ENCODE measurements around the gene LCORL. TPM values are rescaled to one million over a fixed set of nuclear protein-coding genes. Genes with fewer than 3 reads are reported as not detected.
"Not testable (repeated sequence)": the region's sequence is repeated elsewhere in the genome, so short reads cannot be mapped to it uniquely, and the experiment has no call there.

The LCORL gene
- total RNA-seq, 2 experiments from 2014 or later = 31.4 to 37.4 TPM

DNA sequence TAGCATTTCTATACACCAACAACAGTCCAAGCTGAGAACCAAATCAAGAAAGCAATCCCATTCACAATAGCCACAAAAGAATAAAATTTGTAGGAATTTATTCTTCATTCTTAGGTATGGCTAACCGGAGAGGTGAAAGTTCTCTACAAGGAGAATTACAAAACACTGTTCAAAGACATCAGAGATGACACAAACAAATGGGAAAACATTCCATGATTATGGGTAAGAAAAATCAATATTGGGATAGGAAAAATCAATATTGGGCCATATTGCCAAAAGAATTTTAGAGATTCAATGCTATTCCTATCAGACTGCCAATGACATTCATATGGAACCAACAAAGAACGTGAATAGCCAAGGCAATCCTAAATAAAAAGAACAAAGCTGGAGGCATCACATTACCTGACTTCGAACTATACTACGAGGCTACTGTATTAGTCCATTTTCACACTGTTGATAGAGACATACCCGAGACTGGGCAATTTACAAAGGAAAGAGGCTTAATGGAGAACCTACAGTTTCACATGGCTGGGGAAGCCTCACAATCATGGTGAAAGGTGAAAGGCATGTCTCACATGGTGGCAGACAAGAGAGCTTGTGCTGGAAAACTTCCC lies 161.7 kb downstream of the LCORL start:
- no peaks in the 10 kb centered on the region for H3K9me2 ChIP-seq (ENCODE audit: insufficient read depth, low read length)
- TF ChIP-seq, protein P1, sequence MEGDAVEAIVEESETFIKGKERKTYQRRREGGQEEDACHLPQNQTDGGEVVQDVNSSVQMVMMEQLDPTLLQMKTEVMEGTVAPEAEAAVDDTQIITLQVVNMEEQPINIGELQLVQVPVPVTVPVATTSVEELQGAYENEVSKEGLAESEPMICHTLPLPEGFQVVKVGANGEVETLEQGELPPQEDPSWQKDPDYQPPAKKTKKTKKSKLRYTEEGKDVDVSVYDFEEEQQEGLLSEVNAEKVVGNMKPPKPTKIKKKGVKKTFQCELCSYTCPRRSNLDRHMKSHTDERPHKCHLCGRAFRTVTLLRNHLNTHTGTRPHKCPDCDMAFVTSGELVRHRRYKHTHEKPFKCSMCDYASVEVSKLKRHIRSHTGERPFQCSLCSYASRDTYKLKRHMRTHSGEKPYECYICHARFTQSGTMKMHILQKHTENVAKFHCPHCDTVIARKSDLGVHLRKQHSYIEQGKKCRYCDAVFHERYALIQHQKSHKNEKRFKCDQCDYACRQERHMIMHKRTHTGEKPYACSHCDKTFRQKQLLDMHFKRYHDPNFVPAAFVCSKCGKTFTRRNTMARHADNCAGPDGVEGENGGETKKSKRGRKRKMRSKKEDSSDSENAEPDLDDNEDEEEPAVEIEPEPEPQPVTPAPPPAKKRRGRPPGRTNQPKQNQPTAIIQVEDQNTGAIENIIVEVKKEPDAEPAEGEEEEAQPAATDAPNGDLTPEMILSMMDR (conservative IDR thresholded peaks at IDR 0.05; ENCODE audit: low read length) = no peak
- no peak for TF ChIP-seq EZH2phosphoT487 (IDR thresholded peaks at IDR 0.05; ENCODE audit: borderline replicate concordance, low read depth, low read length)
- no peak overlapping the region for H3K27ac ChIP-seq (ENCODE audit: low read depth, low read length, poor library complexity, severe bottlenecking)
- no peaks in the 10 kb centered on the region for H3K4me1 ChIP-seq (ENCODE audit: insufficient read depth, low read length, poor library complexity, severe bottlenecking)
- H3K9me3 ChIP-seq (ENCODE audit: low read length) = no peaks in the 10 kb centered on the region
- intact Hi-C loops (cut with micrococcal nuclease; ENCODE audit: unreplicated experiment) = no loop called here
- H3K4me2 ChIP-seq (ENCODE audit: low read length) = no peak overlapping the region
- H3K79me2 ChIP-seq (ENCODE audit: insufficient read depth, low read depth, low read length) = no peaks in the 10 kb centered on the region
- no peaks in the 10 kb centered on the region; the same call in 1 of the 2 replicates for H3K36me3 ChIP-seq (ENCODE audit: insufficient read depth, low read length)
- no peak overlapping the region for H2AFZ ChIP-seq (ENCODE audit: low read length)
- no TSS peak for BruUV-seq (replicated peaks)
- POLR2A ChIA-PET = no interaction called here
- H4K20me1 ChIP-seq (ENCODE audit: insufficient read depth, low read length) = no peaks in the 10 kb centered on the region
- DNase-seq (ENCODE audit: low spot score) = no peak
- H3K4me3 ChIP-seq (ENCODE audit: low read depth, low read length, poor library complexity, severe bottlenecking) = no peak overlapping the region
- CTCF ChIA-PET (ENCODE audit: unreplicated experiment) = no interaction called here

GRCh38 chr4:17854036-17854435 lies 167.5 kb downstream of the LCORL start:
- ChIA-PET POLR2A (no interaction called here), CTCF (ENCODE audit: unreplicated experiment) (no interaction called here)
- no peaks in the 10 kb centered on the region for H3K4me1 ChIP-seq (ENCODE audit: insufficient read depth, low read length, poor library complexity, severe bottlenecking)
- H2AFZ ChIP-seq (ENCODE audit: low read length) = no peak overlapping the region
- intact Hi-C loops (cut with micrococcal nuclease; ENCODE audit: unreplicated experiment) = no loop called here
- H3K79me2 ChIP-seq (ENCODE audit: insufficient read depth, low read depth, low read length) = no peaks in the 10 kb centered on the region
- no peaks in the 10 kb centered on the region for H3K9me3 ChIP-seq (ENCODE audit: low read length)
- no peak overlapping the region for H3K4me3 ChIP-seq (ENCODE audit: low read depth, low read length, poor library complexity, severe bottlenecking)
- BruUV-seq (replicated peaks) = no TSS peak
- DNase-seq (ENCODE audit: low spot score) = no peak
- no peak overlapping the region for H3K27ac ChIP-seq (ENCODE audit: low read depth, low read length, poor library complexity, severe bottlenecking)
- no peaks in the 10 kb centered on the region for H4K20me1 ChIP-seq (ENCODE audit: insufficient read depth, low read length)
- H3K36me3 ChIP-seq (ENCODE audit: insufficient read depth, low read length) = no peaks in the 10 kb centered on the region
- H3K9me2 ChIP-seq (ENCODE audit: insufficient read depth, low read length) = no peaks in the 10 kb centered on the region
- no peak overlapping the region for H3K4me2 ChIP-seq (ENCODE audit: low read length)
- TF ChIP-seq EZH2phosphoT487 (IDR thresholded peaks at IDR 0.05; ENCODE audit: borderline replicate concordance, low read depth, low read length) = no peak
- TF ChIP-seq, protein P1 (conservative IDR thresholded peaks at IDR 0.05; ENCODE audit: low read length) = no peak

DNA sequence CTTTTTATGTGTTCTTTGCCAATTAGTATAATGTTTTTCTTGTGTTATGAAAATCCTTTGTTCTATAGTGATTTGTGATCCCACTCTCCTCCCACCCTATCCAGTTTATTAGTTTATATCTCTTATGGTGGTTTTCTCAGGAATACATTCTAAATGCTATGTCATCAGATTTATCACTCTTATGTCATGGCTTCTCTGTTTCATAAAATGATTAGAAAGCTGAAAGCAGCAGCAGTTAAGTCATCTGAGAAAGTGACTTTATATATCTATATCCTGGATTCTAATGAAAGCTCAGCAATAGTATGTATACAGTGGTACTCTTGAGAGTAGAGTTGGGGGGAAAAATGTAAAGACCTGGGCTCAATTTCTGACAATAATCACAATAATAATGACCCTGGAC lies 169.6 kb downstream of the LCORL start:
- POLR2A ChIA-PET = interaction anchor here (0.7 to 1.7 kb wide), 2 partner anchors 16 to 546 kb away, joined by 3 to 7 read pairs; no protein-coding TSS in a partner anchor
- Histone ChIP-seq H3K9me3 (ENCODE audit: low read length) (no peaks in the 10 kb centered on the region), H3K36me3 (ENCODE audit: insufficient read depth, low read length) (peaks cover 14% of the 10 kb centered on the region), H3K4me3 (ENCODE audit: low read depth, low read length, poor library complexity, severe bottlenecking) (no peak overlapping the region), H3K4me1 (ENCODE audit: insufficient read depth, low read length, poor library complexity, severe bottlenecking) (no peaks in the 10 kb centered on the region), H3K4me2 (ENCODE audit: low read length) (no peak overlapping the region), H2AFZ (ENCODE audit: low read length) (no peak overlapping the region), H3K27ac (ENCODE audit: low read depth, low read length, poor library complexity, severe bottlenecking) (no peak overlapping the region), H3K79me2 (ENCODE audit: insufficient read depth, low read depth, low read length) (no peaks in the 10 kb centered on the region), H4K20me1 (ENCODE audit: insufficient read depth, low read length) (no peaks in the 10 kb centered on the region), H3K9me2 (ENCODE audit: insufficient read depth, low read length) (no peaks in the 10 kb centered on the region)
- TF ChIP-seq EZH2phosphoT487 (IDR thresholded peaks at IDR 0.05; ENCODE audit: borderline replicate concordance, low read depth, low read length) = no peak
- TF ChIP-seq, protein P1 (conservative IDR thresholded peaks at IDR 0.05; ENCODE audit: low read length) = no peak
- no peak for DNase-seq (ENCODE audit: low spot score)
- intact Hi-C loops (cut with micrococcal nuclease; ENCODE audit: unreplicated experiment) = no loop called here
- CTCF ChIA-PET (ENCODE audit: unreplicated experiment) = no interaction called here
- BruUV-seq (replicated peaks) = no TSS peak

DNA sequence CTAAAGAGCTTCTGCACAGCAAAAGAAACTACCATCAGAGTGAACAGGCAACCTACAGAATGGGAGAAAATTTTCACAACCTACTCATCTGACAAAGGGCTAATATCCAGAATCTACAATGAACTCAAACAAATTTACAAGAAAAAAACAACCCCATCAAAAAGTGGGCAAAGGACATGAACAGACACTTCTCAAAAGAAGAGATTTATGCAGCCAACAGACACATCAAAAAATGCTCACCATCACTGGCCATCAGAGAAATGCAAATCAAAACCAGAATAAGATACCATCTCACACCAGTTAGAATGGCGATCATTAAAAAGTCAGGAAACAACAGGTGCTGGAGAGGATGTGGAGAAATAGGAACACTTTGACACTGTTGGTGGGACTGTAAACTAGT lies 171.3 kb downstream of the LCORL start:
- CTCF ChIA-PET (ENCODE audit: unreplicated experiment); H3K4me3 ChIP-seq (ENCODE audit: low read depth, low read length, poor library complexity, severe bottlenecking); intact Hi-C loops (cut with micrococcal nuclease; ENCODE audit: unreplicated experiment); POLR2A ChIA-PET; H3K79me2 ChIP-seq (ENCODE audit: insufficient read depth, low read depth, low read length); H3K9me3 ChIP-seq (ENCODE audit: low read length); DNase-seq (ENCODE audit: low spot score); H3K4me2 ChIP-seq (ENCODE audit: low read length); BruUV-seq (replicated peaks); H3K9me2 ChIP-seq (ENCODE audit: insufficient read depth, low read length); H3K4me1 ChIP-seq (ENCODE audit: insufficient read depth, low read length, poor library complexity, severe bottlenecking); H2AFZ ChIP-seq (ENCODE audit: low read length); H4K20me1 ChIP-seq (ENCODE audit: insufficient read depth, low read length); H3K27ac ChIP-seq (ENCODE audit: low read depth, low read length, poor library complexity, severe bottlenecking): not testable (repeated sequence)
- H3K36me3 ChIP-seq (ENCODE audit: insufficient read depth, low read length) = peaks cover 31% of the 10 kb centered on the region

All from OCI-LY7 (cell line).